ENCODE measurements around the gene NOD2.
A peak's percentile ranks its signal among the peaks of the same experiment; 100 is the strongest.

The NOD2 gene

GRCh38 chr16:50692999-50693781 is at the start of gene NOD2:
Gene NOD2, plus strand, starts transcription at chr16:50693606. Its CDS starts 5,890 bp downstream, at chr16:50699496.
- peak; percentile 30 for DNase-seq (ENCODE audit: low spot score)

GRCh38 chr16:50644245-50644644 is 49.2 kb upstream of the NOD2 start:
- no peak for DNase-seq (ENCODE audit: low spot score)

- DNase-seq (ENCODE audit: low spot score), result no peak
Observed at GRCh38 chr16:50644729-50645128, 48.7 kb upstream of the NOD2 start.

GRCh38 chr16:50645563-50646220 is 47.7 kb upstream of the NOD2 start:
- DNase-seq (ENCODE audit: low spot score), result no peak

- DNase-seq (ENCODE audit: low spot score), result no peak
Observed at GRCh38 chr16:50646345-50646744, 47.1 kb upstream of the NOD2 start.

- no peak for DNase-seq (ENCODE audit: low spot score)
Observed at GRCh38 chr16:50651835-50652438, 41.5 kb upstream of the NOD2 start.

GRCh38 chr16:50652836-50653425 is 40.5 kb upstream of the NOD2 start:
- no peak for DNase-seq (ENCODE audit: low spot score)

- peak; percentile 23 for DNase-seq (ENCODE audit: low spot score)
Observed at GRCh38 chr16:50653633-50654519, 39.5 kb upstream of the NOD2 start.

GRCh38 chr16:50655558-50656055 is 37.8 kb upstream of the NOD2 start:
- DNase-seq (ENCODE audit: low spot score), result no peak

- no peak for DNase-seq (ENCODE audit: low spot score)
Observed at GRCh38 chr16:50657241-50657640, 36.2 kb upstream of the NOD2 start.

GRCh38 chr16:50659806-50660205 is 33.6 kb upstream of the NOD2 start:
- no peak for DNase-seq (ENCODE audit: low spot score)

GRCh38 chr16:50662306-50662940 is 31.0 kb upstream of the NOD2 start:
- DNase-seq (ENCODE audit: low spot score), result no peak

- no peak for DNase-seq (ENCODE audit: low spot score)
Observed at GRCh38 chr16:50664270-50664669, 29.1 kb upstream of the NOD2 start.

- DNase-seq (ENCODE audit: low spot score), result peak; percentile 63
Observed at GRCh38 chr16:50665128-50665878, 28.1 kb upstream of the NOD2 start.

- no peak for DNase-seq (ENCODE audit: low spot score)
Observed at GRCh38 chr16:50666658-50667496, 26.5 kb upstream of the NOD2 start.

GRCh38 chr16:50667497-50668367 is 25.7 kb upstream of the NOD2 start:
- no peak for DNase-seq (ENCODE audit: low spot score)

GRCh38 chr16:50668368-50669008 is 24.9 kb upstream of the NOD2 start:
- DNase-seq (ENCODE audit: low spot score), result no peak

GRCh38 chr16:50669741-50670140 is 23.7 kb upstream of the NOD2 start:
- DNase-seq (ENCODE audit: low spot score), result no peak
